ENCODE results near the gene COMMD10. TPM values are rescaled to one million over a fixed set of nuclear protein-coding genes. Genes with fewer than 3 reads are reported as not detected.
"Not testable (repeated sequence)": the region's sequence is repeated elsewhere in the genome, so short reads cannot be mapped to it uniquely, and the experiment has no call there.

Gene COMMD10
- total and polyA plus RNA-seq, 8 donors: 3.2 to 72.8 (median 35.4) TPM

- intact Hi-C loops (cut with DNase I; ENCODE audit: low total_unique reads): no loop called here
- no peaks in the 10 kb centered on the region for H3K9me3 ChIP-seq
- DNase-seq: no peak
- 0 to 84% (median 0%) methylated on average over 1 of the region's 1 CpG for WGBS, 5 donors
- H3K4me3 ChIP-seq: no peak overlapping the region
- H3K27me3 ChIP-seq: no peaks in the 10 kb centered on the region
- peaks cover 15 to 72% (median 58%) of the 10 kb centered on the region in 4 donors for H3K36me3 ChIP-seq
- TF ChIP-seq EP300 (IDR thresholded peaks at IDR 0.05) (no peak), POLR2A (IDR thresholded peaks at IDR 0.05) (no peak), POLR2AphosphoS5 (IDR thresholded peaks at IDR 0.05) (no peak), CTCF (IDR thresholded peaks at IDR 0.05) (no peak)
- H3K27ac ChIP-seq: no peak overlapping the region
- H3K4me1 ChIP-seq: peaks cover 0 to 15% (median 5%) of the 10 kb centered on the region in 4 donors
Observed at GRCh38 chr5:116091416-116091815, 6.6 kb downstream of the COMMD10 start.

GRCh38 chr5:116097301-116097700, 12.5 kb downstream of the COMMD10 start:
- H3K36me3 ChIP-seq: peaks cover 21 to 93% (median 82%) of the 10 kb centered on the region in 4 donors

GRCh38 chr5:116098998-116099397, 14.2 kb downstream of the COMMD10 start:
- no peak for TF ChIP-seq EP300 (IDR thresholded peaks at IDR 0.05)
- DNase-seq: no peak
- 72 to 100% (median 90%) methylated on average over 2 of the region's 2 CpGs for WGBS, 5 donors
- no peaks in the 10 kb centered on the region for H3K4me1 ChIP-seq
- H3K36me3 ChIP-seq: peaks cover 11 to 80% (median 69%) of the 10 kb centered on the region in 4 donors
- H3K4me3 ChIP-seq: no peak overlapping the region
- intact Hi-C loops (cut with DNase I; ENCODE audit: low total_unique reads): no loop called here
- H3K27me3 ChIP-seq: no peaks in the 10 kb centered on the region
- no peak overlapping the region for H3K27ac ChIP-seq
- no peaks in the 10 kb centered on the region for H3K9me3 ChIP-seq

More at GRCh38 chr5:116097301-116097700, 12.5 kb downstream of the COMMD10 start:
- H3K4me3 ChIP-seq: no peak overlapping the region
- no peak overlapping the region for H3K27ac ChIP-seq
- TF ChIP-seq POLR2AphosphoS5 (IDR thresholded peaks at IDR 0.05) (no peak), CTCF (IDR thresholded peaks at IDR 0.05) (no peak), EP300 (IDR thresholded peaks at IDR 0.05) (no peak), POLR2A (IDR thresholded peaks at IDR 0.05) (no peak)
- intact Hi-C loops (cut with DNase I; ENCODE audit: low total_unique reads): no loop called here
- no peak for DNase-seq
- H3K27me3 ChIP-seq: no peaks in the 10 kb centered on the region
- no peaks in the 10 kb centered on the region for H3K4me1 ChIP-seq
- H3K9me3 ChIP-seq: no peaks in the 10 kb centered on the region
- WGBS, 5 donors: 93 to 97% (median 96%) methylated on average over 4 of the region's 4 CpGs

GRCh38 chr5:116104941-116105340, 20.1 kb downstream of the COMMD10 start:
- WGBS, 5 donors: 86 to 100% (median 96%) methylated on average over 2 of the region's 2 CpGs
- H3K4me3 ChIP-seq; H3K4me1 ChIP-seq; DNase-seq; H3K27ac ChIP-seq; intact Hi-C loops (cut with DNase I; ENCODE audit: low total_unique reads); H3K27me3 ChIP-seq; H3K9me3 ChIP-seq: not testable (repeated sequence)
- H3K36me3 ChIP-seq: peaks cover 0 to 53% (median 29%) of the 10 kb centered on the region in 4 donors

GRCh38 chr5:116115163-116115562, 30.3 kb downstream of the COMMD10 start:
- intact Hi-C loops (cut with DNase I; ENCODE audit: low total_unique reads): no loop called here

More at GRCh38 chr5:116115163-116115562, 30.3 kb downstream of the COMMD10 start:
- DNase-seq: no peak
- Histone ChIP-seq H3K36me3 (peaks cover 3 to 37% (median 10%) of the 10 kb centered on the region in 4 donors), H3K27me3 (no peaks in the 10 kb centered on the region), H3K4me3 (no peak overlapping the region), H3K27ac (no peak overlapping the region), H3K9me3 (peaks cover 0 to 33% (median 20%) of the 10 kb centered on the region in 4 donors), H3K4me1 (peaks cover 0 to 5% (median 0%) of the 10 kb centered on the region in 4 donors)
- no peak for TF ChIP-seq POLR2AphosphoS5 (IDR thresholded peaks at IDR 0.05)
- TF ChIP-seq EP300 (IDR thresholded peaks at IDR 0.05): no peak
- TF ChIP-seq CTCF (IDR thresholded peaks at IDR 0.05): no peak
- no peak for TF ChIP-seq POLR2A (IDR thresholded peaks at IDR 0.05)
- 14 to 67% (median 48%) methylated on average over 1 of the region's 1 CpG for WGBS, 5 donors

Measured in stomach (tissue), 9 donors.